ENCODE data around the gene ZFAND3.

DNA sequence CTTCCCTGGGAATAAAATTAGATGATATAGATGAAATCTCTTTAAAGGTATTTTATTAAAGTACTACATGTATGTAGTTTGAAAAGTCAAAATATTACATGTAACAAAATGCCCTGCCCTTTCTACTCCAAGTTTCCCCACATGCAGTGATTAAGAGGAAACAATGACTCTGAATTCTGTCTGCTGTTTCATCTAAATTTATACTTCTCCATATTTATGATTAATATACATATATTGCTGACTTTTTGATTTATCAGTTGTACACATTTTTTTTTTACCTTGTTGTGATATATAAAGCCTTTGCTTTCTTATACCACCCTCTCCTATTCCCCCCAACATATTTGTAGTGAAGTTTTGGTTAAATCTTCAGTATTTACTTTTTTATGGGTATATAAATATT is 127.9 kb downstream of the ZFAND3 start:
- no peak for TF ChIP-seq POLR2A (IDR thresholded peaks at IDR 0.05)
- no peak for TF ChIP-seq POLR2AphosphoS5 (IDR thresholded peaks at IDR 0.05)
- no peak for TF ChIP-seq CTCF (IDR thresholded peaks at IDR 0.05)

All from upper lobe of left lung (tissue), 4 donors.